Testis (tissue), 5 donors: ENCODE measurements around the gene C11orf98. TPM values are rescaled to one million over a fixed set of nuclear protein-coding genes. Genes with fewer than 3 reads are reported as not detected.

Experiments
- DNase-seq: peaks from one replicate; pipeline ENCODE4 v3.0.0-alpha.2; 2019
- H3K27ac ChIP-seq, 2 donors: fragments of 200-600 bp; sonication (generic); one replicate each; pipeline ENCODE4 v1.5.1; 2019
- H3K27me3 ChIP-seq: fragments of 200-600 bp; sonication (generic); one replicate; pipeline ENCODE4 v1.5.1; 2019
- H3K36me3 ChIP-seq: fragments of 200-600 bp; sonication (generic); one replicate; pipeline ENCODE4 v1.5.1; 2017; ENCODE audit warnings: low read depth; ENCODE audit errors: missing control alignments
- H3K4me1 ChIP-seq: fragments of 200-600 bp; sonication (generic); one replicate; pipeline ENCODE4 v1.5.1; 2019
- H3K4me3 ChIP-seq, 2 donors: fragments of 200-600 bp; sonication (generic); one replicate each; pipeline ENCODE4 v1.5.1; 2017 to 2019
- H3K9me3 ChIP-seq: fragments of 200-600 bp; sonication (generic); one replicate; pipeline ENCODE4 v1.5.1; 2017
- CTCF ChIP-seq, 3 experiments: fragments of 450-650 bp in 2 of 3; fragments of 200-600 bp in 1 of 3; sonication (generic) in 1 of 3; IDR thresholded peaks; one replicate each; pipeline ENCODE4 v1.5.1; 2016 to 2019; ENCODE audit warnings: antibody characterized with exemption in 3 of 3, mild to moderate bottlenecking in 2 of 3, moderate library complexity in 1 of 3
- POLR2A ChIP-seq: fragments of 450-650 bp; IDR thresholded peaks from one replicate; pipeline ENCODE4 v1.6.1; 2017; ENCODE audit warnings: antibody characterized with exemption, mild to moderate bottlenecking, moderate library complexity
- WGBS, 2 donors: methylation state at CpG; one replicate each; pipeline ENCODE4 v1.1.5; 2018; 5-methylcytosine and 5-hydroxymethylcytosine counted together
- intact Hi-C: fragments of 100-400 bp; cut with DNase I; formaldehyde crosslinking; loops from one replicate; pipeline ENCODE4 v1.15.1; 2023; ENCODE audit warnings: low total_unique reads
- long read RNA-seq, 2 donors: transcript quantifications; one replicate each; lab custom pipeline, GENCODE V29; 2026
- polyA plus RNA-seq: library from polyadenylated mRNA; stranded (reverse); fragments of 350-450 nt; fragmentation: Illumina TruSeq; extraction: RNeasy Lipid Tissue Mini Kit (QIAGEN cat#74804); gene quantifications from one replicate; pipeline ENCODE4 v1.2.3, GENCODE V29; 2014; ENCODE audit warnings: low read depth, low replicate concordance; ENCODE audit not compliant: insufficient read depth
- total RNA-seq, 2 donors: library from RNA; depleted of rRNA; stranded (reverse); fragments of >200 nt; gene quantifications; one replicate each; pipeline ENCODE4 v1.2.3, GENCODE V29; 2016

The C11orf98 gene
- total RNA-seq (10 to 100 TPM; 39.3 to 62.8 TPM), polyA plus RNA-seq (100 TPM)
- long read RNA-seq, donor 1, transcript C11orf98-203 (3 exons, 774 nt): minor isoform, 5 of 24 reads
- long read RNA-seq, donor 1, transcript C11orf98-201 (4 exons, 654 nt): major isoform, 19 of 24 reads
- long read RNA-seq, donor 1, partial matches to known transcripts: 0 of 24 reads
- long read RNA-seq, donor 1, other reads (novel, unspliced or antisense): 0 of 24 reads
- long read RNA-seq, donor 2, transcript C11orf98-201 (4 exons, 654 nt): major isoform, 9 of 14 reads
- long read RNA-seq, donor 2, partial matches to known transcripts: 0 of 14 reads
- long read RNA-seq, donor 2, other reads (novel, unspliced or antisense): 0 of 14 reads

- intact Hi-C loops: no loop called here
- no peaks in the 10 kb centered on the region for H3K9me3 ChIP-seq
- H3K4me3 ChIP-seq: peak within 1 kb of the TSS; percentile 80 to 83
- no peaks in the 10 kb centered on the region for H3K36me3 ChIP-seq
- 0% methylated on average over 5 to 38 of the region's 47 CpGs for WGBS, 2 donors
- H3K27me3 ChIP-seq: no peaks in the 10 kb centered on the region
- TF ChIP-seq CTCF (IDR thresholded peaks at IDR 0.05): no peak
- TF ChIP-seq POLR2A: peak; percentile 81
- H3K27ac ChIP-seq: peak within 1 kb of the TSS; percentile 81 to 86
- DNase-seq: peak; percentile 97
- peaks cover 17% of the 10 kb centered on the region for H3K4me1 ChIP-seq
Measured at GRCh38 chr11:62665075-62665598, at the start of gene C11orf98, which contains the start of gene CSKMT. Gene C11orf98 (minus strand): TSS chr11:62665210. CDS start chr11:62665169, 41 bp downstream. Gene CSKMT (plus strand): TSS chr11:62665312. CDS start chr11:62665880, 568 bp downstream.

GRCh38 chr11:62713343-62713742 is 48.3 kb upstream of the C11orf98 start:
- H3K4me1 ChIP-seq: peaks cover 16% of the 10 kb centered on the region
- WGBS, 2 donors: 81 to 83% methylated on average over 2 of the region's 2 CpGs
- no peak overlapping the region for H3K27ac ChIP-seq
- no peaks in the 10 kb centered on the region for H3K27me3 ChIP-seq
- no peak for DNase-seq
- H3K9me3 ChIP-seq: no peaks in the 10 kb centered on the region
- no peaks in the 10 kb centered on the region for H3K36me3 ChIP-seq
- TF ChIP-seq POLR2A (no peak), CTCF (IDR thresholded peaks at IDR 0.05) (no peak)
- H3K4me3 ChIP-seq: no peak overlapping the region
- intact Hi-C loops: no loop called here

GRCh38 chr11:62712861-62713260 is 47.9 kb upstream of the C11orf98 start:
- no peak overlapping the region for H3K4me3 ChIP-seq
- H3K27ac ChIP-seq: no peak overlapping the region
- peaks cover 21% of the 10 kb centered on the region for H3K4me1 ChIP-seq
- no peaks in the 10 kb centered on the region for H3K36me3 ChIP-seq
- no peak for TF ChIP-seq CTCF (IDR thresholded peaks at IDR 0.05)
- no peak for TF ChIP-seq POLR2A
- WGBS, 2 donors: 64 to 75% methylated on average over 3 of the region's 3 CpGs
- DNase-seq: no peak
- intact Hi-C loops: no loop called here
- no peaks in the 10 kb centered on the region for H3K27me3 ChIP-seq
- no peaks in the 10 kb centered on the region for H3K9me3 ChIP-seq

- 74 to 86% methylated on average over 6 of the region's 6 CpGs for WGBS, 2 donors
- H3K9me3 ChIP-seq: no peaks in the 10 kb centered on the region
- no peaks in the 10 kb centered on the region for H3K36me3 ChIP-seq
- H3K4me1 ChIP-seq: peaks cover 26% of the 10 kb centered on the region
- H3K27ac ChIP-seq: no peak overlapping the region
- no peaks in the 10 kb centered on the region for H3K27me3 ChIP-seq
- intact Hi-C loops: no loop called here
- H3K4me3 ChIP-seq: no peak overlapping the region
- TF ChIP-seq POLR2A (no peak), CTCF (IDR thresholded peaks at IDR 0.05) (no peak)
- DNase-seq: no peak
Measured at GRCh38 chr11:62712276-62712812, 47.3 kb upstream of the C11orf98 start.
